Karpas-422 (cell line): ENCODE results near the gene RECQL5. TPM values are rescaled to one million over a fixed set of nuclear protein-coding genes. Genes with fewer than 3 reads are reported as not detected.

ENCODE experiments used
- DNase-seq: peaks from one replicate; pipeline ENCODE4 v3.0.0-alpha.2; 2015
- H2AFZ ChIP-seq: fragments of 200-600 bp; sonication (generic); 2 replicates; pipeline ENCODE4 v1.6.1; 2014; ENCODE audit warnings: antibody characterized with exemption, low read length, mixed read lengths
- H3K27ac ChIP-seq: fragments of 200-600 bp; sonication (generic); 2 replicates; pipeline ENCODE4 v1.5.1; 2014; ENCODE audit warnings: mild to moderate bottlenecking, low read length, moderate library complexity
- H3K27me3 ChIP-seq: fragments of 200-600 bp; sonication (generic); 2 replicates; pipeline ENCODE4 v1.6.1; 2014; ENCODE audit warnings: low read length, mixed read lengths
- H3K36me3 ChIP-seq: fragments of 200-600 bp; sonication (generic); 2 replicates; pipeline ENCODE4 v1.6.1; 2014; ENCODE audit warnings: low read length, mixed read lengths; ENCODE audit not compliant: insufficient read depth
- H3K4me1 ChIP-seq: fragments of 200-600 bp; sonication (generic); 2 replicates; pipeline ENCODE4 v1.6.1; 2014; ENCODE audit warnings: mild to moderate bottlenecking, low read length, mixed read lengths
- H3K4me2 ChIP-seq: fragments of 200-600 bp; sonication (generic); 2 replicates; pipeline ENCODE4 v1.6.1; 2014; ENCODE audit warnings: low read length, low read depth, mild to moderate bottlenecking; ENCODE audit not compliant: poor library complexity, severe bottlenecking
- H3K4me3 ChIP-seq: fragments of 200-600 bp; sonication (generic); 2 replicates; pipeline ENCODE4 v1.5.1; 2014; ENCODE audit warnings: mild to moderate bottlenecking, antibody characterized with exemption, low read length, mixed read lengths
- H3K79me2 ChIP-seq: fragments of 200-600 bp; sonication (generic); 2 replicates; pipeline ENCODE4 v1.6.1; 2014; ENCODE audit warnings: mild to moderate bottlenecking, low read length, mixed read lengths
- H3K9ac ChIP-seq: fragments of 200-600 bp; sonication (generic); 2 replicates; pipeline ENCODE4 v1.6.0; 2014; ENCODE audit warnings: low read length
- H3K9me2 ChIP-seq: fragments of 200-600 bp; sonication (generic), shearing (Covaris generic); replicated peaks from 2 replicates; pipeline ENCODE4 v1.6.0; 2014; ENCODE audit warnings: mild to moderate bottlenecking, low read length, moderate library complexity; ENCODE audit not compliant: insufficient read depth
- H3K9me3 ChIP-seq: fragments of 300-700, 200-600 bp; sonication (generic); 2 replicates; pipeline ENCODE4 v1.6.1; 2014; ENCODE audit warnings: low read length, mixed read lengths
- H4K20me1 ChIP-seq: fragments of 200-600 bp; sonication (generic); 2 replicates; pipeline ENCODE4 v1.6.1; 2014; ENCODE audit warnings: mild to moderate bottlenecking, antibody characterized with exemption, low read length, low read depth; ENCODE audit not compliant: insufficient read depth
- total RNA-seq: library from RNA; depleted of rRNA; stranded (reverse); fragments of >200 nt; shearing (Covaris generic); gene quantifications from 2 replicates; pipeline ENCODE4 v1.2.3, GENCODE V29; 2014; ENCODE audit warnings: low replicate concordance

Gene RECQL5
- total RNA-seq, 1 experiment from 2014 or later, result 29.4 TPM

GRCh38 chr17:75633486-75634375 lies 33.2 kb downstream of the RECQL5 start:
- Histone ChIP-seq H3K4me1 (peaks cover 18% of the 10 kb centered on the region), H3K9ac (no peak overlapping the region), H3K4me2 (peak overlapping the region; percentile 23), H3K27ac (no peak overlapping the region), H2AFZ (no peak overlapping the region), H3K27me3 (no peaks in the 10 kb centered on the region), H3K79me2 (no peaks in the 10 kb centered on the region), H4K20me1 (peaks cover 21% of the 10 kb centered on the region; the same call in 1 of the 2 replicates), H3K36me3 (no peaks in the 10 kb centered on the region), H3K9me2 (no peaks in the 10 kb centered on the region), H3K4me3 (no peak overlapping the region), H3K9me3 (no peaks in the 10 kb centered on the region)
- peak; percentile 91 for DNase-seq

- peaks cover 21% of the 10 kb centered on the region; the same call in 1 of the 2 replicates for H4K20me1 ChIP-seq
- H2AFZ ChIP-seq, result no peak within 1 kb of the TSS
- no peaks in the 10 kb centered on the region for H3K27me3 ChIP-seq
- H3K36me3 ChIP-seq, result no peaks in the 10 kb centered on the region
- H3K4me2 ChIP-seq, result peak within 1 kb of the TSS; percentile 23
- no peaks in the 10 kb centered on the region for H3K9me2 ChIP-seq
- H3K9ac ChIP-seq, result no peak within 1 kb of the TSS
- no peaks in the 10 kb centered on the region for H3K79me2 ChIP-seq
- no peak within 1 kb of the TSS for H3K27ac ChIP-seq
- no peak within 1 kb of the TSS for H3K4me3 ChIP-seq
- peak; percentile 86 for DNase-seq
- H3K9me3 ChIP-seq, result no peaks in the 10 kb centered on the region
- peaks cover 18% of the 10 kb centered on the region for H3K4me1 ChIP-seq
These were observed 34.0 kb downstream of the RECQL5 start, which contains the start of gene SMIM5 for GRCh38 chr17:75632863-75633485. Gene SMIM5 (plus strand): TSS chr17:75633434. CDS start chr17:75640202, 6,768 bp downstream.

- Histone ChIP-seq H3K9me2 (no peaks in the 10 kb centered on the region), H3K9me3 (no peaks in the 10 kb centered on the region), H3K79me2 (no peaks in the 10 kb centered on the region), H4K20me1 (peaks cover 18% of the 10 kb centered on the region; the same call in 1 of the 2 replicates), H3K27ac (no peak overlapping the region), H3K4me2 (no peak overlapping the region), H3K4me3 (no peak overlapping the region), H3K9ac (no peak overlapping the region), H2AFZ (no peak overlapping the region), H3K4me1 (peaks cover 18% of the 10 kb centered on the region), H3K36me3 (no peaks in the 10 kb centered on the region), H3K27me3 (no peaks in the 10 kb centered on the region)
- no peak for DNase-seq
These were observed 34.5 kb downstream of the RECQL5 start for GRCh38 chr17:75632428-75632827.

- H3K9me2 ChIP-seq, result no peaks in the 10 kb centered on the region
- H3K9ac ChIP-seq, result no peak overlapping the region
- peaks cover 13% of the 10 kb centered on the region; the same call in 1 of the 2 replicates for H4K20me1 ChIP-seq
- H3K27ac ChIP-seq, result no peak overlapping the region
- no peaks in the 10 kb centered on the region for H3K9me3 ChIP-seq
- no peak overlapping the region for H3K4me3 ChIP-seq
- H2AFZ ChIP-seq, result no peak overlapping the region
- no peaks in the 10 kb centered on the region for H3K79me2 ChIP-seq
- no peak for DNase-seq
- H3K4me1 ChIP-seq, result peaks cover 18% of the 10 kb centered on the region
- H3K36me3 ChIP-seq, result no peaks in the 10 kb centered on the region
- no peak overlapping the region for H3K4me2 ChIP-seq
- no peaks in the 10 kb centered on the region for H3K27me3 ChIP-seq
These were observed 35.6 kb downstream of the RECQL5 start for GRCh38 chr17:75631353-75631752.

- Histone ChIP-seq H3K4me2 (no peak overlapping the region), H3K27ac (no peak overlapping the region), H3K36me3 (no peaks in the 10 kb centered on the region), H3K4me3 (no peak overlapping the region), H3K27me3 (no peaks in the 10 kb centered on the region), H3K9ac (no peak overlapping the region), H3K4me1 (peaks cover 18% of the 10 kb centered on the region), H3K9me3 (no peaks in the 10 kb centered on the region), H4K20me1 (peaks cover 13% of the 10 kb centered on the region; the same call in 1 of the 2 replicates), H3K9me2 (no peaks in the 10 kb centered on the region), H3K79me2 (no peaks in the 10 kb centered on the region), H2AFZ (no peak overlapping the region)
- DNase-seq, result no peak
These were observed 36.7 kb downstream of the RECQL5 start for GRCh38 chr17:75630071-75630917.

- H4K20me1 ChIP-seq, result peaks cover 2% of the 10 kb centered on the region; the same call in 1 of the 2 replicates
- no peaks in the 10 kb centered on the region for H3K27me3 ChIP-seq
- H3K9me3 ChIP-seq, result no peaks in the 10 kb centered on the region
- no peak overlapping the region for H3K4me3 ChIP-seq
- no peaks in the 10 kb centered on the region for H3K9me2 ChIP-seq
- no peaks in the 10 kb centered on the region for H3K36me3 ChIP-seq
- H2AFZ ChIP-seq, result no peak overlapping the region
- DNase-seq, result no peak
- H3K79me2 ChIP-seq, result no peaks in the 10 kb centered on the region
- H3K9ac ChIP-seq, result no peak overlapping the region
- peaks cover 12% of the 10 kb centered on the region for H3K4me1 ChIP-seq
- no peak overlapping the region for H3K4me2 ChIP-seq
- no peak overlapping the region for H3K27ac ChIP-seq
These were observed 37.8 kb downstream of the RECQL5 start for GRCh38 chr17:75629157-75629556.

- Histone ChIP-seq H3K27ac (no peak overlapping the region), H3K79me2 (no peaks in the 10 kb centered on the region), H3K9me3 (no peaks in the 10 kb centered on the region), H3K4me2 (no peak overlapping the region), H3K27me3 (no peaks in the 10 kb centered on the region), H3K9ac (no peak overlapping the region), H3K9me2 (no peaks in the 10 kb centered on the region), H3K4me3 (no peak overlapping the region), H3K4me1 (peaks cover 5% of the 10 kb centered on the region), H3K36me3 (no peaks in the 10 kb centered on the region), H2AFZ (no peak overlapping the region), H4K20me1 (no peaks in the 10 kb centered on the region; the same call in 1 of the 2 replicates)
- DNase-seq, result no peak
These were observed 38.5 kb downstream of the RECQL5 start for GRCh38 chr17:75628425-75628824.
